Measurements from ENCODE around the gene DBNL. TPM values are rescaled to one million over a fixed set of nuclear protein-coding genes. Genes with fewer than 3 reads are reported as not detected.

DBNL gene
- total RNA-seq, 4 donors from 2014 or later = 113 to 139 (median 126) TPM

- H3K36me3 ChIP-seq = peaks cover 0 to 63% (median 17%) of the 10 kb centered on the region in 3 donors
- peaks cover 0 to 28% (median 9%) of the 10 kb centered on the region in 4 donors for H3K4me1 ChIP-seq
- no peaks in the 10 kb centered on the region for H3K27me3 ChIP-seq
- TF ChIP-seq POLR2A (IDR thresholded peaks at IDR 0.05) (peak in 1 of 2 donors; percentile 42), EP300 (IDR thresholded peaks at IDR 0.05) (no peak)
- peak; percentile 35 to 48 for DNase-seq (ENCODE audit: low spot score in 2 of 2)
- 56 to 73% methylated on average over 15 to 17 of the region's 26 CpGs for WGBS, 2 donors
- H3K9me3 ChIP-seq = no peaks in the 10 kb centered on the region
- H3K4me3 ChIP-seq = no peak overlapping the region
- peak overlapping the region in 3 of 4 donors; percentile 47 to 83 (median 75) for H3K27ac ChIP-seq
Measured at GRCh38 chr7:44073664-44074348, 29.3 kb downstream of the DBNL start.

GRCh38 chr7:44074349-44074695 lies 29.8 kb downstream of the DBNL start:
- peak overlapping the region in 3 of 4 donors; percentile 47 to 83 (median 75) for H3K27ac ChIP-seq
- WGBS, 2 donors = 84 to 90% methylated on average over 6 to 13 of the region's 13 CpGs
- H3K4me3 ChIP-seq = no peak overlapping the region
- H3K9me3 ChIP-seq = no peaks in the 10 kb centered on the region
- peaks cover 0 to 28% (median 9%) of the 10 kb centered on the region in 4 donors for H3K4me1 ChIP-seq
- peaks cover 0 to 68% (median 17%) of the 10 kb centered on the region in 3 donors for H3K36me3 ChIP-seq
- DNase-seq (ENCODE audit: low spot score in 2 of 2) = no peak
- no peaks in the 10 kb centered on the region for H3K27me3 ChIP-seq
- TF ChIP-seq, protein P1, sequence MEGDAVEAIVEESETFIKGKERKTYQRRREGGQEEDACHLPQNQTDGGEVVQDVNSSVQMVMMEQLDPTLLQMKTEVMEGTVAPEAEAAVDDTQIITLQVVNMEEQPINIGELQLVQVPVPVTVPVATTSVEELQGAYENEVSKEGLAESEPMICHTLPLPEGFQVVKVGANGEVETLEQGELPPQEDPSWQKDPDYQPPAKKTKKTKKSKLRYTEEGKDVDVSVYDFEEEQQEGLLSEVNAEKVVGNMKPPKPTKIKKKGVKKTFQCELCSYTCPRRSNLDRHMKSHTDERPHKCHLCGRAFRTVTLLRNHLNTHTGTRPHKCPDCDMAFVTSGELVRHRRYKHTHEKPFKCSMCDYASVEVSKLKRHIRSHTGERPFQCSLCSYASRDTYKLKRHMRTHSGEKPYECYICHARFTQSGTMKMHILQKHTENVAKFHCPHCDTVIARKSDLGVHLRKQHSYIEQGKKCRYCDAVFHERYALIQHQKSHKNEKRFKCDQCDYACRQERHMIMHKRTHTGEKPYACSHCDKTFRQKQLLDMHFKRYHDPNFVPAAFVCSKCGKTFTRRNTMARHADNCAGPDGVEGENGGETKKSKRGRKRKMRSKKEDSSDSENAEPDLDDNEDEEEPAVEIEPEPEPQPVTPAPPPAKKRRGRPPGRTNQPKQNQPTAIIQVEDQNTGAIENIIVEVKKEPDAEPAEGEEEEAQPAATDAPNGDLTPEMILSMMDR (IDR thresholded peaks at IDR 0.05) = no peak
- no peak for TF ChIP-seq EP300 (IDR thresholded peaks at IDR 0.05)
- no peak for TF ChIP-seq POLR2A (IDR thresholded peaks at IDR 0.05)

DNA sequence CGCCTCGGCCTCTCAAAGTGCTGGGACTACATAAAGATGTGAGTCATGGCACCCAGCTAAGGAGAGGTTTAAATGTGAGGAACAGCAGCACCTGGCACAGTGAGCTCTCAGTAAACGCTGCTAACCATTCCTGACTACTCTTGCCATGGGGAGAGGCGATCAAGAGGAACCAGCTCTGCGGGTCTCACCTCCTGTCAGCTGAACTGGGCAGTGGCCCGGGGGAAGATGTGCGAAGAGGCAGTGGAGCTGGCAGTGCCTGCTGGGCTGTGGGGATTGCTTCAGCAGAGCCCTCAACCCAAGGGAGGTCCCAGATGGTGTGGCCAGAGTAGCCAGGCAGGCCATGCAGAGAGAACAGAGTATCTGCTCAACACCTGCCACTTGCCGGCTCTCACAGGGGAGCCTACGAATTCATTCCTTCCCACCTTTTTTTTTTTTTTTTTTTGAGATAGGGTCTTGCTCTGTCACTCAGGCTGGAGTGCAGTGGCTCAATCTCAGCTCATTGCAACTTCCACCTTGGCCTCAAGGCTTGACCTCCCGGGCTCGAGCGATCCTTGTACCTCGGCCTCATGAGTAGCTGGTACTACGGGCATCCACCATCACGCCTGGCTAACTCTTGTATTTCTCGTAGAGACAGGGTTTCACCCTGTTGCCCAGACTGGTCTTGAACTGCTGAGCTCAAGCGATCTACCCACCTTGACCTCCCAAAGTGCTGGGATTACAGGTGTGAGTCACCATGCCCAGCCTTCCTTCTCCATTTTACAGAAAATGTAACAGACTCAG lies 31.0 kb downstream of the DBNL start:
- Histone ChIP-seq H3K9me3 (no peaks in the 10 kb centered on the region), H3K27ac (no peak overlapping the region), H3K4me3 (no peak overlapping the region), H3K36me3 (peaks cover 0 to 80% (median 17%) of the 10 kb centered on the region in 3 donors), H3K4me1 (peaks cover 0 to 34% (median 9%) of the 10 kb centered on the region in 4 donors), H3K27me3 (no peaks in the 10 kb centered on the region)
- WGBS, 2 donors = 92 to 93% methylated on average over 17 of the region's 17 CpGs
- DNase-seq (ENCODE audit: low spot score in 2 of 2) = no peak
- TF ChIP-seq EP300 (IDR thresholded peaks at IDR 0.05) = no peak
- no peak for TF ChIP-seq POLR2A (IDR thresholded peaks at IDR 0.05)
- TF ChIP-seq, protein P1 (IDR thresholded peaks at IDR 0.05) = no peak

- Histone ChIP-seq H3K36me3 (peaks cover 0 to 84% (median 17%) of the 10 kb centered on the region in 3 donors), H3K4me3 (no peak overlapping the region), H3K4me1 (peaks cover 0 to 42% (median 13%) of the 10 kb centered on the region in 4 donors), H3K27me3 (no peaks in the 10 kb centered on the region), H3K27ac (no peak overlapping the region), H3K9me3 (no peaks in the 10 kb centered on the region)
- WGBS, 2 donors = 90 to 97% methylated on average over 20 of the region's 20 CpGs
- no peak for DNase-seq (ENCODE audit: low spot score in 2 of 2)
- no peak for TF ChIP-seq EP300 (IDR thresholded peaks at IDR 0.05)
- TF ChIP-seq, protein P1 (IDR thresholded peaks at IDR 0.05) = no peak
- TF ChIP-seq POLR2A (IDR thresholded peaks at IDR 0.05) = no peak
Measured at GRCh38 chr7:44076101-44076895, 31.8 kb downstream of the DBNL start.

DNA sequence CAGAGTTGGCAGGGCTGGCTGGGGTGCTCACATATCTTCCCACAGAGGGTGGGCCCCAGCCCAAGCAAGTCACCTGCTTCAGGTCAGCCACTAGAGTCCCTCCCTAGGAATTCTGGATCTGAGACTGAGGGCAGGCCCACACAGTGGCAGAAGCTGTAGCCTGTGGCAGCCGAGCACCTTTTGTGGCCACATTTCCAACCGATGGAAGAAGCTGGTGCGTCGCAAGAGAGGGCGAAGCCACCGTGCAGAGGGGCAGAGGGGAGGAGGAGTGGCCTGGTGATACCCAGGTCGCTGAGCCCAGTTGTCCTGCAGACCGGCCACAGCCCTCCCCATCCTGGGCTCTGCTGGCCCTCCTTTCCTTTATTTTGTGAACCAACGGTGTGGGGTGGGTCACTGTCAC lies 32.6 kb downstream of the DBNL start:
- no peaks in the 10 kb centered on the region for H3K9me3 ChIP-seq
- 84 to 90% methylated on average over 9 of the region's 9 CpGs for WGBS, 2 donors
- no peaks in the 10 kb centered on the region for H3K27me3 ChIP-seq
- H3K36me3 ChIP-seq = peaks cover 0 to 84% (median 17%) of the 10 kb centered on the region in 3 donors
- no peak overlapping the region for H3K27ac ChIP-seq
- H3K4me1 ChIP-seq = peaks cover 0 to 42% (median 11%) of the 10 kb centered on the region in 4 donors
- DNase-seq (ENCODE audit: low spot score in 2 of 2) = no peak
- TF ChIP-seq POLR2A (IDR thresholded peaks at IDR 0.05) (no peak), EP300 (IDR thresholded peaks at IDR 0.05) (no peak)
- TF ChIP-seq, protein P1 (IDR thresholded peaks at IDR 0.05) = no peak
- H3K4me3 ChIP-seq = no peak overlapping the region

Measured in tibial nerve (tissue), 4 donors.